GM19043 (cell line): ENCODE data around the gene PDILT.
"Not testable (repeated sequence)": the region's sequence is repeated elsewhere in the genome, so short reads cannot be mapped to it uniquely, and the experiment has no call there.

Source experiments
- ATAC-seq: cut with Tn5 transposase; IDR thresholded peaks from one replicate; pipeline ENCODE4 v1.9.1; 2021; ENCODE audit warnings: low read depth; ENCODE audit not compliant: unreplicated experiment

PDILT gene, protein sequence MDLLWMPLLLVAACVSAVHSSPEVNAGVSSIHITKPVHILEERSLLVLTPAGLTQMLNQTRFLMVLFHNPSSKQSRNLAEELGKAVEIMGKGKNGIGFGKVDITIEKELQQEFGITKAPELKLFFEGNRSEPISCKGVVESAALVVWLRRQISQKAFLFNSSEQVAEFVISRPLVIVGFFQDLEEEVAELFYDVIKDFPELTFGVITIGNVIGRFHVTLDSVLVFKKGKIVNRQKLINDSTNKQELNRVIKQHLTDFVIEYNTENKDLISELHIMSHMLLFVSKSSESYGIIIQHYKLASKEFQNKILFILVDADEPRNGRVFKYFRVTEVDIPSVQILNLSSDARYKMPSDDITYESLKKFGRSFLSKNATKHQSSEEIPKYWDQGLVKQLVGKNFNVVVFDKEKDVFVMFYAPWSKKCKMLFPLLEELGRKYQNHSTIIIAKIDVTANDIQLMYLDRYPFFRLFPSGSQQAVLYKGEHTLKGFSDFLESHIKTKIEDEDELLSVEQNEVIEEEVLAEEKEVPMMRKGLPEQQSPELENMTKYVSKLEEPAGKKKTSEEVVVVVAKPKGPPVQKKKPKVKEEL

DNA sequence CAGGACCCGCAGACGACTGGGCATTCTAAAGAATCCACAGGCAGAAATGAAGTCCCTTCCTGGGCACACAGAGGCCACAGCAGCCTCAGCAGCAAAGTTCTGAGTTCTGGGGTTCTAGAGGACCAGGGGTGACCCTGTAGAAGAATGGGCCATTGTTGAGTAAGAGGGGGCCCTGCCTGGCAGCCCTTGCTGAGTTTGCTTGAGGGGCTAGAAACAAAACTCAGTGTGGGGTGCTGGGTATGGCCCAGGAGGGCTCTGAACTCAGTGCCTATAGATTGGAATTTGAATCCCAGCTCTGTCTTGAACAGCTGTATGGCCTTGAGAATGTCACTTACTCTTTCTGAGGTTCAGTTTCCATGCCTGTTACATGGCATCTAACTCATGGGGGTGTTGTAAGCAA, at the start of gene PDILT:
PDILT (minus strand) TSS at position 101 of the 400 bp plus-strand sequence. CDS start 5,437 bp downstream, outside the sequence.
- ATAC-seq: no peak

DNA sequence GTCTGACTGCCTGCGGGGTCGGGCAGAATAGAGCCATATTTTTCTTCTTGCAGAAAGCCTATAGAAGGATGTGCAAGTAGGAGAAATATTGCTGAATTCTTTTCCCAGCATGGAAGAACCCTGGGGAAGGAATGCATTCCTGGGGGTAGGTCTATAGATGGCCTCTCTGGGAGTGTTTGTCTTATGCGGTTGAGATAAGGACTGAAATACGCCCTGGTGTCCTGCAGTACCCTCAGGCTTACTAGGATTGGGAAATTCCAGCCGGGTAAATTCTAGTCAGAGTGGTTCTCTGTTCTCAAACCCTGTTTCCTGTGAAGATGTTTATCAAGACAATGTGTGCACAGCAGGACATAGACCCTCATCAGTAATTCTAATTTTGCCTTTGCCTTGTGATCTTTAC, 49.1 kb upstream of the PDILT start:
- not testable (repeated sequence) for ATAC-seq

GRCh38 chr16:20451364-20451763, 46.8 kb upstream of the PDILT start, which contains the start of gene ACSM2A:
TSS of gene ACSM2A (plus strand) at chr16:20451521. CDS start at chr16:20460115, 8,594 bp downstream.
- ATAC-seq: not testable (repeated sequence)

DNA sequence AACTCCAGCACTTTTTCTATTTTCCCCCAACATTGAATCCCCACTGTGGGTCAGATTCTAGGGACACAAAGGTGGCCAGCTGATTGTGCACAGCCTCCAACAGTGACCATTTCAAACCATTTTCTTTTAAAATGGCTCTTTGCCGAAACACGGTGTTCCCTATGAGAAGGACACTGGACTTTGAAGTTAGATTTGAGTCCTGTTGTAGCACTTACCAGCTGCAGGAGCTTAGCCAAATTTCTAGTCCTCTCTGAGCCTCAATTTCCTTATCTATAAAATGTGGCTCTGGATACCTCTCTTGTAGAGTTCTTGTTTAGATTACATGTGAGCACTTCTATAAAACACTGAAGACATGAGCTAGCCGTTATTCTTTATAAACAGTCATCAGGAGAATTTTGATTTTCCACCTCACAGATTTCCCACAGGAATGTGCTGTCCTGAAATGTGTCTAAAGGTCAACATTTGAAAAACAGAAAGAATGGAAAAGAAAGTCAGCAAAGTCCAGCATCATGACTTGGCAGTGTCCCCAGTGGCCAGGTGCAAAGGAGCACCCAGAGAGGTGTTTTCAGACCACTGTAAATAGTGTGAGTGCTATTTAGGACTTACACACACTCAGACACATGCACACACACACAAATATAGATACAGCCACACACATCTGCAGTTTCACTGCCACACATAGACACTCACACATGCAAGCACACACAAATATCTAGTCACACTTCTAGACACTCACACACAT, 42.3 kb upstream of the PDILT start:
- not testable (repeated sequence) for ATAC-seq

DNA sequence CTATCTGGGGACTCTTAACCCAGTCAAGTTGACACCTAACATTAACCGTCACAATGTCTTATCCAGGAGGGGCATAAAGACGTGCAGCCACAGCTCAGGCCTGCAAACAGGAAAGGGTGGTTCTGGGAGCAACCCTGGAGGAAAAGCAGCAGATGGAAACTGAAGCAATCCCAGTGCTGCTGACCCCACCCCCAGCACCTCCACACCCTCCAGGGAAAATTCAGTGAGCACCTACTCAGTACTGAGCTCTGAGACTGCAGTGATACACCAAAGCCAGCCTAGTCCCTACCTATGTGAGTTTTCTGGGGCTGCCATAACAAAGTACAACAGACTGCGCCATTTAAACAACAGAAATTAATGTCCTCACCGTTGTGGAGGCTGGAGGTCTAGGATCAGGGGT, 37.3 kb upstream of the PDILT start:
- ATAC-seq: not testable (repeated sequence)

- no peak for ATAC-seq
Observed at GRCh38 chr16:20441191-20441590, 36.7 kb upstream of the PDILT start.

DNA sequence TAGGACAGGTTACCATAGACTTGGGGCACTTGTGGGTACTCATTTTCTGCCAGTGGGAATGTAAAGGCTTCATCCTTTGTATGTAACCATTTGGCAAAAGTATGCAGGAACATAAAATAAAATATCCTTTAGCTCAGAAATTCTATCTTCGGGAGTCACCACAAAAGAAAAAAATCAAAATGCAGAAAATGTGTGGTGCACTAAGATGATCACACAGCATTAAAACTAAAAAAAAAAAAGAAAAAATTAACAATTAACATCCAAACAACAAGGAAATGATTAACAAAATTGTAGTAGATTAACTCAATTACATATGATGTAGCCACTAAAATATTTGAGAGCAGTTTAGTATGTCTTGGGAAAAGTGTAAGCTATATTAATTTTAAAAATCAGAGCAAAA, 36.2 kb upstream of the PDILT start:
- ATAC-seq: not testable (repeated sequence)

DNA sequence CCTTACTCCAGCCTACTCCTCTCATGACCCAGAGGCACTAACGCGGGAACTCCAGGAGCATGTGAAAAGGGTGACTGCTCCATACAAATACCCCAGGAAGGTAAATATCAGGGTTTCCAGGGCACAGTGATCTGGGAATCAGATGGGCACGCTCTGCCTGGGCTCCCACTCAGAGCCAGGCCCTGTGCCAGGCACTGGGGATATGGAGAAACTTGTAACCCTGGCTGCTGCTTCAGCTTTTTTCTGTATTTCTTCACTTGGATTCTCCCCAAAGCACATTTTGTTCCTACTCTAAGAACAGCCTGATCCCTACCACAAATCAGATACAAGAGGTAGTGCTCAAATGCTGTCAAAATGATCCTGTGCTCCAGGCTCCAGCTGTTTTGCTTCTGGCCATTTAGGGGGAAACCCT, 35.3 kb upstream of the PDILT start:
- ATAC-seq: not testable (repeated sequence)

GRCh38 chr16:20438950-20439349, 34.4 kb upstream of the PDILT start:
- not testable (repeated sequence) for ATAC-seq

DNA sequence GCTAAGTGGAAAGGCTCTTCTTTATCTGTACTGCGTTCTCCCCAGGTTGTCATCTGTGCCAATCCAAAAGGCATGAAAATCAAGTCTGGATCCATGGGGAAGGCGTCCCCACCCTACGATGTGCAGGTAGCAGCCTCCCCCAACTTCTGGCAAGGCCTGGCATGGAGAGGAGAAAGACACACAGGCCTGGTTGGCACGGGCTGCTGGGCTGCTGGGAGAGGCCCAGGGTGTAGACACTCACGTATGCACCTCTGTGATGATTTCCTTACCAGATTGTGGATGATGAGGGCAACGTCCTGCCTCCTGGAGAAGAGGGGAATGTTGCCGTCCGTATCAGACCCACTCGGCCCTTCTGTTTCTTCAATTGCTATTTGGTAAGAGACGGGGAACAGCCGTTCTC, 26.4 kb upstream of the PDILT start:
- ATAC-seq: no peak

DNA sequence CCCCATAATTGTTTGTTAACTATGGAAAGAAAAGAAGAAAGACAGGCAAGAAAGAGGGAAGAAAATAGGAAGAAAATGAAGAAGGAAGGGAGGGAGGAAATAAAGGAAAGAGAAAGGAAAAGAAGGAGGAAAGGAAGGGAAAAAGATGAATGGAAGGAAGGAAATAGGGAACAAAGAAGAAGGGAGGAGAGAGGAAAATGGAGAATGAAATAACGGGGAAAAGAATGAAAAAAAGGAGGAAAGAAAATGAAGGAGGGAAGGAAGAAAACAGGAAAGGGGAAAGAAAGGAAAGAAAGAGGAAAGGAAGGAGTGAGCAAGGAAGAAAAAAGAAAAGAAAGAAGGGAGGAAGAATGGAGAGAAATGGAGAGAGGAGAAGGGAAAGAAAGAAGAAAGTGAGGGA, 25.9 kb upstream of the PDILT start:
- not testable (repeated sequence) for ATAC-seq

- not testable (repeated sequence) for ATAC-seq
Observed at GRCh38 chr16:20429499-20429898, 25.0 kb upstream of the PDILT start.

DNA sequence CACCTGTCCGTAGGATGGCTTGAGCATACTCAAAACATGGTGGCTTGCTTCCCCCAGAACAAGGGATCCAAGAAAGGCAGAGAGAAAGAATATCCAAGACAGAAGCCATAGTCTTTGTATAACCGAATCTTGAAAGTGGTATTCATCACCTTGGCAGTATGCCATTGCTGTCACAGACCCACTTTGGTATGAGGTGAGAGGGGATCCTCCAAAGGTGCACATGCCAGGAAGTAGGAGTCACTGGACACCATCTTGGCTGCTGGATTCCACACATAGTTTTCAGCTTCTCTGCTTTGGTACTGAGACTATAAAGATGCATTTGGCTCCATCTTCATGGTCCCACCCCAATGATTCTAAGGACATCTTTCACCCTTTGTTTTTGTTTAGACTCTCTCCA, 22.9 kb upstream of the PDILT start:
- not testable (repeated sequence) for ATAC-seq

DNA sequence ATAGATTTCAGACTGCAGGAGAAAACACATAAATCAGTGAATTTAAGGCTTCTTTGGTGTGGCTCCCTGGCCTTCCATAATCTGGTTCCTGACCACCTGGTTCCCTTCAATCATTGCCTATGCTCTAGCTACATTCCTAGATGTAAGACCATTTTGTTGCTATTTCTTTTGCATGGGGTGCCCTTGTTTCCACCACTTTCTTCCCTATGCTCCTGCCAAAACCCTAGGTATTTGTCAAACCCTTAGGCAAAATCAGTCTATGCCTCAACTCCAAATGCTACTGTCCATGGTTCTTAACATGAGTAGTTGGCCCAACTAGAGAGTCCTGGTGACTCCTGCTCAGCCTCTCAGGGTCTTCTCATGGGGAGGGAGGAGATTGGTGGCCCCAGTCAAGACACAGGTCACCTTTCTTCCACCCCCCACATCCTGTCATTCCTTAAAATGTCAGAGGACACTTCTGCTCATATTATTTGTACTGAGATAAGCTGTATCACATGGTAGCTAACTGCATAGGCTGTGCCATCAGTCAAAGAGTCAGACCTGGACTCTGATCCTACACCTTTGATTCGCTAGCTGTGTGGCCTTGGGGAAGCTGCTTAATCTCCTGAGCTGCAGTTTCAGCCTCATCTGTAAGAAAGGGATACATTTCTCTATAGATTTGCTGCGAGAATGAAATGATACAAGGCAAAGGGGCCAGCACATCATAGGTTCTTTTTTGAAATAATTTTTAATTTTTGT, 19.8 kb upstream of the PDILT start:
- ATAC-seq: no peak

DNA sequence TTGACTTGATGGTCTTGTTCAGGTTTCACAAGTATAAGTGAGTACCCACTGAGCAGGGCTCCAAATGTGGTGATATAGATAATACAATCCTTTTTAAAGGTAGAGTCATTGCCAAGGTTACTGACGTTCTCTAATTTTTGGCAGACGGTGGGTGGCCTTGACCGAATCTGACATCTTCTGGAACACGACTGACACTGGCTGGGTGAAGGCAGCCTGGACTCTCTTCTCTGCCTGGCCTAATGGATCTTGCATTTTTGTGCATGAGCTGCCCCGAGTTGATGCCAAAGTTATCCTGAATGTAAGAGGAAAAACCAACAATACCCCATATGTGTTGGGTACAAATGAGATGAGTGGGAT, 19.2 kb upstream of the PDILT start:
- ATAC-seq: not testable (repeated sequence)

DNA sequence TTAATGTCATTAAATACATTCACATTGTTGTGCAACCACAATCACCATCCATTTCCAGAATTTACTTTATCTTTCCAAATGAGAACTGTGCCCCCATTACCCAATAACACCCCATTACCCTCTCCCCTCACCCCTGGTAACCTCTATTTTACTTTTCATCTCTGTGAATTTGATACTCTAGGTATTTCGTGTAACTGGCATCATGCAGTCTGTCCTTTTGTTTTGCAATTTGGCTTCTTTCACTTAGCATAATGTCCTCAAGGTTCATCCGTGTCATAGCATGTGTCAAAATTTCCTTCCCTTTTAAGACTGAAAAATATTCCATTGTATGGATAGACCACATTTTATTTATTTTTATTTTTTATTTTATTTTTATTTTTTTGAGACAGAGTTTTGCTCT, 17.2 kb upstream of the PDILT start:
- not testable (repeated sequence) for ATAC-seq

- ATAC-seq: not testable (repeated sequence)
Observed at GRCh38 chr16:20419093-20419492, 14.6 kb upstream of the PDILT start.

DNA sequence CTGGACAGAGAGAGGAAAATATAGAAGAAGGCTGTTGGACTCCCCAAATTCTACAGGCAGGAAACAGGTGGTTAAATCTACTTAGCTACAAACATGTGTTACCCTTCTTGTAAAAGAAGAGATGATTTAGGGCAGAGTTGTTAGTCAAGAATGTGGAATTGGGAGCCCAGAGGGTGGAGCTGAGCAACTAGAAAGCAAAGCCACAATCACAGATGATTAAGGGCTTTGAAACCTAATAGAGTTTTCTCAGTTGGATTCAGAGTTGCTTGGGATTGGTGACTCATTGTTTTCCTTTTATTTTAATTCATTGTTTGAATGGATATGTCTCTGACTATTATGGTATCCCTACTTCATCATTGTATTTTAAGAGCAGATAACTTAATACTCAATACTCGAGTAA, 11.0 kb upstream of the PDILT start:
- ATAC-seq: no peak

DNA sequence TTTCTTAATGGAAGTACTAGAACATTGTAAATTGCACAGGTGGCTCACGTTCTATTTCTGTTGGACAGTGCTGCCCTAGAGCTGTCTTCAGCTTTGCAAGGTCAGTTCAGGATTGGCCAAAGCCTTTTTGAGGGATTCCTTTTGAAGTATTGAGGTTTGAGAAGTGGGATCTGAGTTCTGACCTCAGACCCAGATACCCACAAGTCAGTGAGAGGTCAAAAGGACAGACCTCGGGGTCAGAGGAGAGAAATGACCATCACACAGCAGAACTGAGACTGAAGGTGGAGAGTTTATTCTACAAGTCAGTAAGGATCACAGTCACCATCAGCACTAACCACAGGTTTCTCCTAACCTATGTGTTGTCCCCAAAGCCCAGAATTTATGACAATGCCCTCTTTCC, 6.5 kb upstream of the PDILT start:
- no peak for ATAC-seq

DNA sequence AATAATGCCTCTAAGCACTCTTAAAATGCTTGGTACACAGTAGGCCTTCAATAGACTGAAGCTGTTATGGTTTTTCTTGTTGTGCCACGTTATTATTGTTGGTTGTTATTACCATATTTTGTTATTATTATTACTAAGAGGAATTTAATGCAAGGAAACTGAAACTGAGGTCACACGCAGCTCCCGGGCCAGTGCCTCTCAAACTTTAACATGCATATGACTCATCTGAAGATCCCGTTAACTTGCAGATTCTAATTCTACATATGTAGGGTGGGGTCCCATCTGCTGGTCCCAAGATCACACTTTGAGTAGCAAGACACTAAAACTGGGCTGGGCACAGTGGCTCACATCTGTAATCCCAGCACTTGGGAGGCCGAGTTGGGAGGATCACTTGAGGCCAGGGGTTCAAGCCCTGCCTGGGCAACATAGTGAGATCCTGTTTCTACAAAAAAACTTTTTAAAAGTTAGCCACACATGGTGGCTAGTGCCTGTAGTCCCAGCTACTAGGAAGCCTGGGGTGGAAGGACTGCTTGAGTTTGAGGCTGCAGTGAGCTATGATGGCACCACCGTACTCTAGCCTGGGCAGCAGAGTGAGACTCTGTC, 5.7 kb upstream of the PDILT start:
- no peak for ATAC-seq
